DND-41 (cell line): ENCODE results near the gene CACNA1D.

Experiments used
- ATAC-seq: fragments of 200-7000 bp; cut with Tn5 transposase; 3 replicates; pipeline ENCODE4 v1.9.1; 2021; ENCODE audit warnings: low read depth; ENCODE audit not compliant: insufficient read depth
- DNase-seq: peaks from one replicate; pipeline ENCODE4 v3.0.0-alpha.2; 2020
- H2AFZ ChIP-seq: 2 replicates; pipeline ENCODE4 v1.6.0; 2012; ENCODE audit warnings: low read depth, low read length
- H3K27ac ChIP-seq: 2 replicates; pipeline ENCODE4 v1.5.1; 2012; ENCODE audit warnings: low read length, inconsistent platforms
- H3K27me3 ChIP-seq: fragments of 200-600 bp; sonication (generic); 2 replicates; pipeline ENCODE4 v1.6.0; 2012; ENCODE audit warnings: low read length, mild to moderate bottlenecking, inconsistent platforms; ENCODE audit not compliant: insufficient read depth, poor library complexity
- H3K36me3 ChIP-seq: 2 replicates; pipeline ENCODE4 v1.5.1; 2012; ENCODE audit warnings: low read length, inconsistent platforms; ENCODE audit not compliant: insufficient read depth
- H3K4me1 ChIP-seq: 2 replicates; pipeline ENCODE4 v1.5.1; 2012; ENCODE audit warnings: mild to moderate bottlenecking, low read length; ENCODE audit not compliant: insufficient read depth
- H3K4me2 ChIP-seq: 2 replicates; pipeline ENCODE4 v1.6.0; 2012; ENCODE audit warnings: mild to moderate bottlenecking, moderate library complexity, low read length, inconsistent platforms; ENCODE audit not compliant: insufficient read depth
- H3K4me3 ChIP-seq, 2 experiments: fragments of 200-600 bp in 1 of 2; shearing (Covaris generic) in 1 of 2; 2 replicates each; pipeline ENCODE4 v1.5.1; 2012 to 2016; ENCODE audit warnings: inconsistent platforms in 2 of 2, low read length in 2 of 2, mild to moderate bottlenecking in 2 of 2, low read depth in 1 of 2, moderate library complexity in 1 of 2
- H3K79me2 ChIP-seq: 2 replicates; pipeline ENCODE4 v1.6.0; 2012; ENCODE audit warnings: low read length, inconsistent platforms; ENCODE audit not compliant: insufficient read depth
- H3K9ac ChIP-seq: 2 replicates; pipeline ENCODE4 v1.6.0; 2012; ENCODE audit warnings: low read depth, mild to moderate bottlenecking, inconsistent platforms, low read length, moderate library complexity
- H3K9me3 ChIP-seq: 2 replicates; pipeline ENCODE4 v1.5.1; 2012; ENCODE audit warnings: low read length, moderate library complexity, mild to moderate bottlenecking, inconsistent platforms; ENCODE audit not compliant: insufficient read depth, severe bottlenecking
- H4K20me1 ChIP-seq: 2 replicates; pipeline ENCODE4 v1.6.0; 2012; ENCODE audit warnings: low read length; ENCODE audit not compliant: insufficient read depth
- CTCF ChIP-seq: IDR thresholded peaks from 2 replicates; pipeline ENCODE4 v1.5.1; 2012; ENCODE audit warnings: borderline replicate concordance, low read length, moderate library complexity, mild to moderate bottlenecking; ENCODE audit not compliant: poor library complexity, severe bottlenecking; ENCODE audit errors: extremely low read depth
- EZH2 ChIP-seq: IDR thresholded peaks from 3 replicates; pipeline ENCODE4 v1.6.1; 2012; ENCODE audit warnings: borderline replicate concordance, low read depth, mild to moderate bottlenecking, moderate library complexity, low read length, inconsistent platforms; ENCODE audit not compliant: severe bottlenecking

Gene CACNA1D

GRCh38 chr3:53593611-53594010 is 99.2 kb downstream of the CACNA1D start:
- no peak overlapping the region for H3K27ac ChIP-seq
- H3K4me2 ChIP-seq, result no peak overlapping the region
- H3K27me3 ChIP-seq, result peaks cover 11% of the 10 kb centered on the region
- DNase-seq (no peak), ATAC-seq (no peak)
- H3K9me3 ChIP-seq, result no peaks in the 10 kb centered on the region
- H3K4me1 ChIP-seq, result no peaks in the 10 kb centered on the region
- TF ChIP-seq CTCF, result no peak
- no peak for TF ChIP-seq EZH2
- no peak overlapping the region for H3K9ac ChIP-seq
- H2AFZ ChIP-seq, result no peak overlapping the region
- no peaks in the 10 kb centered on the region for H3K79me2 ChIP-seq
- no peaks in the 10 kb centered on the region for H3K36me3 ChIP-seq
- no peaks in the 10 kb centered on the region for H4K20me1 ChIP-seq
- H3K4me3 ChIP-seq, result no peak overlapping the region

GRCh38 chr3:53594276-53594675 is 99.9 kb downstream of the CACNA1D start:
- Histone ChIP-seq H3K4me3 (no peak overlapping the region), H3K9ac (no peak overlapping the region), H3K4me2 (no peak overlapping the region), H3K79me2 (no peaks in the 10 kb centered on the region), H3K27ac (no peak overlapping the region), H2AFZ (no peak overlapping the region), H3K36me3 (no peaks in the 10 kb centered on the region), H3K9me3 (no peaks in the 10 kb centered on the region), H3K4me1 (no peaks in the 10 kb centered on the region), H3K27me3 (peaks cover 11% of the 10 kb centered on the region), H4K20me1 (no peaks in the 10 kb centered on the region)
- ATAC-seq (no peak), DNase-seq (no peak)
- no peak for TF ChIP-seq CTCF
- TF ChIP-seq EZH2, result no peak

GRCh38 chr3:53595660-53596059 is 101.2 kb downstream of the CACNA1D start:
- Histone ChIP-seq H3K79me2 (no peaks in the 10 kb centered on the region), H3K9me3 (no peaks in the 10 kb centered on the region), H3K27ac (no peak overlapping the region), H3K4me3 (no peak overlapping the region), H2AFZ (no peak overlapping the region), H3K4me1 (no peaks in the 10 kb centered on the region), H3K9ac (no peak overlapping the region), H3K36me3 (no peaks in the 10 kb centered on the region), H3K27me3 (peaks cover 11% of the 10 kb centered on the region), H3K4me2 (no peak overlapping the region), H4K20me1 (no peaks in the 10 kb centered on the region)
- DNase-seq (no peak), ATAC-seq (no peak)
- TF ChIP-seq CTCF (no peak), EZH2 (no peak)
